Osteocyte (in vitro differentiated cells): Measurements from ENCODE around the gene ENTHD1. TPM values are rescaled to one million over a fixed set of nuclear protein-coding genes. Genes with fewer than 3 reads are reported as not detected.

Source experiments
- DNase-seq: peaks from one replicate; pipeline ENCODE4 v3.0.0; 2021; ENCODE audit warnings: mixed read lengths; ENCODE audit not compliant: unreplicated experiment; ENCODE audit errors: extremely low spot score
- H3K27ac Mint-ChIP-seq: one replicate; pipeline ENCODE4 v1.8.0; 2021; ENCODE audit warnings: mild to moderate bottlenecking, mixed read lengths; ENCODE audit not compliant: unreplicated experiment
- H3K27me3 Mint-ChIP-seq: one replicate; pipeline ENCODE4 v1.8.0; 2021; ENCODE audit warnings: mixed read lengths; ENCODE audit not compliant: unreplicated experiment
- H3K36me3 Mint-ChIP-seq: one replicate; pipeline ENCODE4 v1.8.0; 2021; ENCODE audit warnings: mixed read lengths; ENCODE audit not compliant: unreplicated experiment
- H3K4me1 Mint-ChIP-seq: one replicate; pipeline ENCODE4 v1.8.0; 2021; ENCODE audit warnings: mixed read lengths; ENCODE audit not compliant: unreplicated experiment
- H3K4me3 Mint-ChIP-seq: one replicate; pipeline ENCODE4 v1.8.0; 2021; ENCODE audit warnings: mild to moderate bottlenecking, moderate library complexity, mixed read lengths; ENCODE audit not compliant: unreplicated experiment
- H3K9me3 Mint-ChIP-seq: one replicate; pipeline ENCODE4 v1.8.0; 2021; ENCODE audit warnings: mixed read lengths; ENCODE audit not compliant: unreplicated experiment
- total RNA-seq: library from RNA; stranded (reverse); gene quantifications from 2 replicates; pipeline ENCODE4 v1.2.1, GENCODE V29; 2021
- TF ChIP-seq, protein P1 (sequence below): fragments of 200-600 bp; sonication (generic); IDR thresholded peaks from 2 replicates; pipeline ENCODE4 v1.5.0; 2021; ENCODE audit warnings: antibody characterized with exemption, mild to moderate bottlenecking, moderate library complexity

ENTHD1 gene
- total RNA-seq, 1 donor from 2014 or later, result not detected

DNA sequence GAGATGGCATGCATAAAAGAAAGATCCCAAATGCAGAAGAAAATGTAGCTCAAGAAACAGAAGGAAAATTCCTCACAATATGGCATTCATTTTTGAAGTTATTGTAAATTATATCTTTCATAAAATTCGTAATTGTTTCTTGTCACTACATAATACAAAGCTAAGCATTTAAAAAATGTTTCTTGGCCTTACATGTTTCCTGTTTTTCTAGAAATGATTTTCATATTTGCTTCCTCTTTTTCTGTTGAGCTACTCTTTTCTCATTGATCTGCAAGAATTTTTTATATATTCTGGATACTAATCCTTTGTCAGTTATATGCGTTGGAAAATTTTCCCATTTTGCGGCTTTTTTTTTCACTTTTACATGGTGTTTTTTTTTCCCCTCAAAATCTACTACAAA lies 48.0 kb downstream of the ENTHD1 start:
- no peak for DNase-seq
- Mint-ChIP-seq H3K36me3 (no peaks in the 10 kb centered on the region), H3K4me1 (no peaks in the 10 kb centered on the region), H3K9me3 (no peaks in the 10 kb centered on the region), H3K27me3 (peaks cover 37% of the 10 kb centered on the region), H3K4me3 (no peak overlapping the region), H3K27ac (no peak overlapping the region)
- TF ChIP-seq, protein P1, sequence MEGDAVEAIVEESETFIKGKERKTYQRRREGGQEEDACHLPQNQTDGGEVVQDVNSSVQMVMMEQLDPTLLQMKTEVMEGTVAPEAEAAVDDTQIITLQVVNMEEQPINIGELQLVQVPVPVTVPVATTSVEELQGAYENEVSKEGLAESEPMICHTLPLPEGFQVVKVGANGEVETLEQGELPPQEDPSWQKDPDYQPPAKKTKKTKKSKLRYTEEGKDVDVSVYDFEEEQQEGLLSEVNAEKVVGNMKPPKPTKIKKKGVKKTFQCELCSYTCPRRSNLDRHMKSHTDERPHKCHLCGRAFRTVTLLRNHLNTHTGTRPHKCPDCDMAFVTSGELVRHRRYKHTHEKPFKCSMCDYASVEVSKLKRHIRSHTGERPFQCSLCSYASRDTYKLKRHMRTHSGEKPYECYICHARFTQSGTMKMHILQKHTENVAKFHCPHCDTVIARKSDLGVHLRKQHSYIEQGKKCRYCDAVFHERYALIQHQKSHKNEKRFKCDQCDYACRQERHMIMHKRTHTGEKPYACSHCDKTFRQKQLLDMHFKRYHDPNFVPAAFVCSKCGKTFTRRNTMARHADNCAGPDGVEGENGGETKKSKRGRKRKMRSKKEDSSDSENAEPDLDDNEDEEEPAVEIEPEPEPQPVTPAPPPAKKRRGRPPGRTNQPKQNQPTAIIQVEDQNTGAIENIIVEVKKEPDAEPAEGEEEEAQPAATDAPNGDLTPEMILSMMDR, result no peak

DNA sequence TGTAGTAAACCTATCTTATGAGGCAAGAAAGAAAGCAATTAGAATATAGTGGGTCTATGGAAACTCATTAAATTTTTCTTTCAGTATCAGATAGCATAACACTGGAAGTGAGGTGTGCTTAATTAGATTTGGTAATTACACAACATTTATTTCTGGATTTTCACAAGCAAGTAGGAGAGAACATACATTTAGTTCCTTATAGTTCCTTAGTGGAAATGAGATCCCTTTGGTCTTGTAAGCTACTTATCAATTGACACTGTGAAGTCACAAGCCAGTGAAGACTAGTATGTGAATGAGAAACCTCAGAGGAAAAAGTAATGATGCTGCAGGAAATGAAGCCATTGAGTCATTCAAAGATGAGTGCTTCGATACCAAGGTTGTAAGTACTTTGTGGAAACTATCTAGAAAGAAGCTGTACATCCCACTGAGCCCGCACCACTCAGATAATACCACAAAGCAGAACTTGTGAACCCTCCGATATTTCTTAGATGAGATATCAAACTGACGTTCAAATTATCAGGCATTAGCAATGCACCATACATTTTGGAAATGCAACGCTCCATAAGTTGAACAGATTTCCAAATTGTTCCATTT lies 53.5 kb downstream of the ENTHD1 start:
- Mint-ChIP-seq H3K27me3 (peaks cover 51% of the 10 kb centered on the region), H3K27ac (no peak overlapping the region), H3K9me3 (no peaks in the 10 kb centered on the region), H3K36me3 (no peaks in the 10 kb centered on the region), H3K4me1 (no peaks in the 10 kb centered on the region), H3K4me3 (no peak overlapping the region)
- DNase-seq, result no peak
- TF ChIP-seq, protein P1, result no peak

DNA sequence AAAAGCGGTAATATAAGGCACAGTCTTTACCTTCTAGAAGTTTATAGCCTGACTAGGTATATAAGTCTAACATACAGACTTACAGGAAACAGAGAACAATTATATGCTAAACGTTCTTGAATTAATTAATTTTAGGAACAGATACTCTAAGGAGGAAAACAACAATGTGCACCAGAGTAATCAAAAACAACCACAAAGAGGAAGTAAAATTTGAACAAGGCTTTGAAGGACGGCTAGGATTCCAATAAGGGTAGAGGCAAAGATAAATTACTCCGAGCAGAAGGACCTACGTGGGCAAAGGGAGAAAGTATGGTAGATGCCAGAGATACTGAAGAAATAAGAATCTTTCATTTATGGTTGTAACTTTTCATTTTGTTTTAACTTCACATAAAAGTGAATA lies 54.4 kb downstream of the ENTHD1 start:
- Mint-ChIP-seq H3K27ac (no peak overlapping the region), H3K4me3 (no peak overlapping the region), H3K27me3 (peaks cover 51% of the 10 kb centered on the region), H3K36me3 (no peaks in the 10 kb centered on the region), H3K9me3 (no peaks in the 10 kb centered on the region), H3K4me1 (no peaks in the 10 kb centered on the region)
- DNase-seq, result no peak
- TF ChIP-seq, protein P1, result no peak

DNA sequence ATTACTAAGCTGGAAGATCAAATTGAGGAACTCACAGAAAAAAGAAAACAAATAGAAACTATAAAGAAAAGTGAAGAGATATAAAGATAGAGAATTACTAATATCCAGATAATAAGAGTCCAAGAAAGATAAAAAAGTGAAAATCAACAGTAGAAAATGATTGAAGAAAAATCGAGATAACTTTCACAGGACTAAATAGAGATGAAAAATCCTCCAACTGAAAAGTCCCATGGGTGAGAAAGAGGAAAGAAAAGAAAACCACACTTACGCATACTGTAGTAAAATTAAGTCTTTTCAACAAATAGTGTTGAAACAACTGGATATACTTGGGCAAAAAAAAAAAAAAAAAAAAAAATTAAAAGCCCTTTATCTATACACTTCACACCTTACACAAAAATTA lies 60.0 kb downstream of the ENTHD1 start:
- Mint-ChIP-seq H3K9me3 (no peaks in the 10 kb centered on the region), H3K27me3 (peaks cover 71% of the 10 kb centered on the region), H3K27ac (no peak overlapping the region), H3K4me3 (no peak overlapping the region), H3K36me3 (no peaks in the 10 kb centered on the region), H3K4me1 (no peaks in the 10 kb centered on the region)
- DNase-seq, result no peak
- TF ChIP-seq, protein P1, result no peak

DNA sequence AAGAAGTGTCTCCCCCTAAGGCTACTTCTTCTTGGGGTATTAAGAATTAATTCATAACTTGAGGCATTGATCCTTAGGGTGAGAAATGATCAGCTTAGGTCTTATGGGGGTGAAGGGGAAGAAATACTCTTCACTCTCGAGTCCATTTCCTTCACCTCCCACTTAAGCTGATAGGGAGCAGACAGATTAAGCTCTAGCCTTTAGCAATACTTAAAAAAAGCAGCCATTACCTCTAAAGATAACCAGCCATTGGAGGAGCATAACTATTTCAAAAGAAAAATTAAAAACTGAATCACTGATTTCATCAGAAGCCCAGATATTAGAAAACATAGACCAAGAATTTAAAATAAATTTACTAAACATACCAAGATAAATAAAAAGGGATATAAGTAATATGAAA lies 60.5 kb downstream of the ENTHD1 start:
- Mint-ChIP-seq H3K36me3 (no peaks in the 10 kb centered on the region), H3K4me3 (no peak overlapping the region), H3K9me3 (no peaks in the 10 kb centered on the region), H3K4me1 (no peaks in the 10 kb centered on the region), H3K27ac (no peak overlapping the region), H3K27me3 (peaks cover 75% of the 10 kb centered on the region)
- DNase-seq, result no peak
- TF ChIP-seq, protein P1, result no peak
